Left lung (tissue), 10 donors: Measurements from ENCODE around the gene PRUNE2. TPM values are rescaled to one million over a fixed set of nuclear protein-coding genes. Genes with fewer than 3 reads are reported as not detected.

Experiments
- ATAC-seq: fragments of 200-7000 bp; cut with Tn5 transposase; one replicate; pipeline ENCODE4 v1.9.1; 2020; ENCODE audit warnings: moderate library complexity
- DNase-seq, 4 donors: peaks; one replicate each; pipeline ENCODE4 v3.0.0-alpha.2; 2013 to 2020
- H3K27ac ChIP-seq, 2 donors: fragments of 200-600 bp; sonication (generic) in 1 of 2; one replicate each; pipeline versions ENCODE4 v1.5.0 to v1.8.0; 2020 to 2021
- H3K27me3 ChIP-seq, 2 donors: fragments of 200-600 bp; sonication (generic) in 1 of 2; one replicate each; pipeline versions ENCODE4 v1.5.0 to v1.8.0; 2020 to 2021
- H3K36me3 ChIP-seq, 2 donors: fragments of 200-600 bp; sonication (generic) in 1 of 2; one replicate each; pipeline versions ENCODE4 v1.5.0 to v1.8.0; 2020 to 2021
- H3K4me1 ChIP-seq, 2 donors: fragments of 200-600 bp; one replicate each; pipeline ENCODE4 v1.8.0; 2021
- H3K4me3 ChIP-seq, 2 donors: fragments of 200-600 bp; sonication (generic) in 1 of 2; one replicate each; pipeline versions ENCODE4 v1.5.0 to v1.8.0; 2020 to 2021; ENCODE audit warnings: mild to moderate bottlenecking in 1 of 2
- H3K9me3 ChIP-seq, 2 donors: fragments of 200-600 bp; sonication (generic) in 1 of 2; one replicate each; pipeline versions ENCODE4 v1.5.0 to v1.8.0; 2020 to 2021
- intact Hi-C, 2 donors: fragments of 100-400 bp; cut with DNase I; formaldehyde crosslinking; loops; one replicate each; pipeline versions ENCODE4 v1.11.2 to v1.14.2; 2022
- polyA plus RNA-seq, 6 donors: library from polyadenylated mRNA; unstranded; fragments of 120-200 nt; gene quantifications; one replicate each; pipeline ENCODE4 v1.2.1, GENCODE V29; 2013; ENCODE audit not compliant: insufficient read length in 6 of 6
- total RNA-seq, 2 donors: library from RNA; stranded (reverse); fragmentation: NEBNext Ultra II Directional; extraction: Animal tissue kit (Norgen Biotek cat#: 25700); gene quantifications; one replicate each; pipeline ENCODE4 v1.2.1, GENCODE V29; 2021
- TF ChIP-seq, protein P1 (sequence below), 2 donors: fragments of 200-600 bp; sonication (generic) in 1 of 2; IDR thresholded peaks; one replicate each; pipeline versions ENCODE4 v1.5.0 to v1.8.0; 2021; ENCODE audit warnings: antibody characterized with exemption in 2 of 2
- donor health status: DM: no; HTN: yes; CAD: no.
- donor health status: DM: no; HTN: no; CAD: no.

PRUNE2 gene
- total and polyA plus RNA-seq, 8 donors: 2.0 to 17.7 (median 4.1) TPM

DNA sequence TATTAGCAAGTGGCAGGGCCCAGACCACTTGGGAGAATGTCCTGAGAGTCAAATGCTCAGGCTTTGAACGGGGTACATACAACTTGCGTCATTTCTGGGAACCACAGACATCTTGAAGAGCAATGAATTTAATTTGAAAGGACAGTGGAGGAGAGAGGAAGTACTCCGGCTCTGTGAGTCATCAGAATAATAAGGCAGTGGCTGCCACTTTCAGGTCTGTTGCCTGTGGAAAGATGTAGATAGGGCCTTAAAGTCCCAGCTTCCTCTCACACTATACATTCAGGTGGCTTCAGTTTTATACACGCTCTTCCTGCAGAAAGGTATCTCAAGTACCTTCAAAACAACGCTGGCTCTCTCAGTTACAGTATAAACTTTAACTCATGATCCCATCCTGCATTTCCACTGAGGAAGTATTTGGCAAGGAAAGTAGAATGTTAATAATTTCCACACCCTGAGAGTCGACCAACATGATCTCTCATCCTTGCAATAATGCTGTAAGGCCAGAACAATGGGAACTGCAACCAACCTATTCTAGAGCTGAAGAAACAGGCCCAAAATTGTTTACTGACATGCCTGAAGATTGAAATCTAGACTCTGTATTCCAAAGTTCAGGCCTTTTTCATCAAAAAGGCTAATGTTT is 6.8 kb upstream of the PRUNE2 start:
- intact Hi-C loops: no loop called here
- Histone ChIP-seq H3K4me3 (no peak overlapping the region), H3K27me3 (peaks cover 0 to 17% of the 10 kb centered on the region in 2 donors), H3K9me3 (no peaks in the 10 kb centered on the region), H3K36me3 (no peaks in the 10 kb centered on the region), H3K4me1 (no peaks in the 10 kb centered on the region), H3K27ac (no peak overlapping the region)
- ATAC-seq: peak; percentile 66
- TF ChIP-seq, protein P1, sequence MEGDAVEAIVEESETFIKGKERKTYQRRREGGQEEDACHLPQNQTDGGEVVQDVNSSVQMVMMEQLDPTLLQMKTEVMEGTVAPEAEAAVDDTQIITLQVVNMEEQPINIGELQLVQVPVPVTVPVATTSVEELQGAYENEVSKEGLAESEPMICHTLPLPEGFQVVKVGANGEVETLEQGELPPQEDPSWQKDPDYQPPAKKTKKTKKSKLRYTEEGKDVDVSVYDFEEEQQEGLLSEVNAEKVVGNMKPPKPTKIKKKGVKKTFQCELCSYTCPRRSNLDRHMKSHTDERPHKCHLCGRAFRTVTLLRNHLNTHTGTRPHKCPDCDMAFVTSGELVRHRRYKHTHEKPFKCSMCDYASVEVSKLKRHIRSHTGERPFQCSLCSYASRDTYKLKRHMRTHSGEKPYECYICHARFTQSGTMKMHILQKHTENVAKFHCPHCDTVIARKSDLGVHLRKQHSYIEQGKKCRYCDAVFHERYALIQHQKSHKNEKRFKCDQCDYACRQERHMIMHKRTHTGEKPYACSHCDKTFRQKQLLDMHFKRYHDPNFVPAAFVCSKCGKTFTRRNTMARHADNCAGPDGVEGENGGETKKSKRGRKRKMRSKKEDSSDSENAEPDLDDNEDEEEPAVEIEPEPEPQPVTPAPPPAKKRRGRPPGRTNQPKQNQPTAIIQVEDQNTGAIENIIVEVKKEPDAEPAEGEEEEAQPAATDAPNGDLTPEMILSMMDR (IDR thresholded peaks at IDR 0.05): no peak
- DNase-seq: no peak

DNA sequence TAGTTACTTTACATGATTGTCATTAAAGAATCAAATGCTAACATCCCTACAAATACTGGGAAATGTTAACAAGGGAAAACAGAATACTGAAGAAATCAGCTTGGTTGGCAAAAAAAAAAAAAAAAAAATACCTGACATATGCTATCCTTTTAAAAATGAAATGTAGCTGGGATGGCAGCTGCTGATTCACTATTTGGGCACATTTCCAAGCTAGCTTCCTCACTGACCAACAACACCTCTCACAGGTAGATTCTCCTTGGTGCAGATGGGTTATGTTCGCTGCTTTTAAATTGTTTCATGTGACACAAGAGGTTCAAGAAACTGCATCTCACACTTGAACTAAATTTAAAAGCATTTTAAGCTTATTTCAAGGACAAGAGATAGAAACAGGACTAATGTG is 6.1 kb upstream of the PRUNE2 start:
- DNase-seq (no peak), ATAC-seq (no peak)
- intact Hi-C loops: no loop called here
- Histone ChIP-seq H3K27ac (no peak overlapping the region), H3K27me3 (peaks cover 0 to 24% of the 10 kb centered on the region in 2 donors), H3K4me3 (no peak overlapping the region), H3K9me3 (no peaks in the 10 kb centered on the region), H3K36me3 (no peaks in the 10 kb centered on the region), H3K4me1 (no peaks in the 10 kb centered on the region)
- TF ChIP-seq, protein P1 (IDR thresholded peaks at IDR 0.05): no peak

DNA sequence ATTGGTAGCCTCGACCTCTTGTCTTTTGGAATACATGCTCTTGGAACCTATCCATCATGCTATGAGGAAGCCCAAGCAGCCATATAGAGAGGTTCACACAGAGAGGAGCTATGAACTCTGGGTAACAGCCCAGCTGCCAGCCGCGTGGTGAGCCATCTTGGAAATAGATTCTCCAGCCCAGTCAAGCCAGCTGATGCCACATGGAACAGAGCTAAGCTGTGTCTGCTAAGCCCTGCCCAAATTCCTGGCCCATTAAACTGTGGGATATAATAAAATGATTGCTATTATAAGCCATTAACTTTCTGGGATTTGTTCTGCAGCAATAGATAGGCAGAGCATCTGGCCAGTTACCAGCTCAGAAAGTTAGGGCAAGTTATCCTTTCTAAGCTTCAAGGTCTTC is 4.9 kb upstream of the PRUNE2 start:
- no peak for DNase-seq
- no peaks in the 10 kb centered on the region for H3K9me3 ChIP-seq
- H3K27ac ChIP-seq: no peak overlapping the region
- no peak for ATAC-seq
- no peaks in the 10 kb centered on the region for H3K36me3 ChIP-seq
- no peak overlapping the region for H3K4me3 ChIP-seq
- peaks cover 0 to 35% of the 10 kb centered on the region in 2 donors for H3K27me3 ChIP-seq
- TF ChIP-seq, protein P1 (IDR thresholded peaks at IDR 0.05): no peak
- intact Hi-C loops: no loop called here
- peaks cover 0 to 6% of the 10 kb centered on the region in 2 donors for H3K4me1 ChIP-seq

DNA sequence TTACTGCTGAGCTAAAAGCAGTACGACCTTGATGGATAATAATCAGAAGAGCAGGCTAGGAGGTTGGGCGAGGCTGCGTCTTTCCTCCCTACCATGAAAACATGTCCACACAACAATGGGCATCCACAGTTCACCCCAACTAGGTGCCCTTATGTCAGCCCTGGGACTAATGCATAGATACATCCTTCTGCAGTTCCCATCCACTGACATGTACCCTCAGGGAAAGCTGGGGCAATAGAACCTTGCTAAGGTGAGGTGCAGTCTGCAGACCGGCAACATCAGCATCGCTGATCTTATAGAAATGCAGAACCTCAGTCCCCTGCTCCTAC is 697 bp upstream of the PRUNE2 start:
- intact Hi-C loops: no loop called here
- no peak for DNase-seq
- H3K4me3 ChIP-seq: no peak overlapping the region

DNA sequence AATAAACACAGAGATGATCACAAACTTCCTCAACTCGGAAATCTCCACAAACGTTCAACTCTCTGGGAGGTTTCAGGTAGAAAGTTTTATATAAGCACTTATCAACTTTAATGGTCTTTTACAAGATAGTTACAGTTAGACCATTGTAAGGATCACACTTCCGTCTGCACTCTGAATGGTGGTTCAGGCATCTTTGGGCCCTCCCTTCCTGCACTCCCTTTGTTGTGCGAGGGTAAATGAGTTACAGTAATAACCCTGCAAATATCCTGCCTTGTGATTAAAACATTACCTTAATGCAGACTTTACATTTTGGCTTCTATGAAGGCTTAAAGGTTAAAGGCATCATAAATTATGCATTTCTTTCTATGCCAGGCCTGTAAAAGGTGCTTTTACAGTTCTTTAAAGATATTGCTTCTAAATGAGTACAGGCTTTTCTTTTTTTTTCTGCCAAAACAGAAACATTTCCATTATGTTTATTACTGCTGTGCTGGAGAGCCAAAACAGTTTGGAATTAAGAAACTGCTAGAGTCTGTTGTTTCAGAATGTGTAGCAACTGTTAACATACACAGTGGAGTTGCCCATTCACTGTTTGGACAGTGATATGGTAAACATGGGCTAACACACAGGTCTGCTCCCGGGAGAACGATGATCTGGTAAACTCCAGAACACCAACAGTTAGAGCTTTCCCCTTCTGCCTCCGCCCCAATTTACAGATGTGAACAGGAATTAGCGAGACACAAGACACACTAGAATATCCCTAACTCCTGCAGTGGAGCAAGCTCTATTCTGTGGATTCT is 1.1 kb downstream of the PRUNE2 start:
- DNase-seq: no peak
- Histone ChIP-seq H3K27ac (no peak overlapping the region), H3K4me1 (peaks cover 5 to 10% of the 10 kb centered on the region in 2 donors), H3K4me3 (peak overlapping the region in 1 of 2 donors; percentile 23), H3K27me3 (peaks cover 0 to 57% of the 10 kb centered on the region in 2 donors), H3K9me3 (no peaks in the 10 kb centered on the region), H3K36me3 (no peaks in the 10 kb centered on the region)
- no peak for ATAC-seq
- TF ChIP-seq, protein P1 (IDR thresholded peaks at IDR 0.05): no peak
- intact Hi-C loops: no loop called here

More for the DNA sequence above, 697 bp upstream of the PRUNE2 start:
- H3K36me3 ChIP-seq: no peaks in the 10 kb centered on the region
- peaks cover 0 to 50% of the 10 kb centered on the region in 2 donors for H3K27me3 ChIP-seq
- H3K9me3 ChIP-seq: no peaks in the 10 kb centered on the region
- peak; percentile 3 for ATAC-seq
- peaks cover 5 to 10% of the 10 kb centered on the region in 2 donors for H3K4me1 ChIP-seq
- TF ChIP-seq, protein P1 (IDR thresholded peaks at IDR 0.05): no peak
- H3K27ac ChIP-seq: no peak overlapping the region
